Endothelial cell (in vitro differentiated cells): ENCODE data around the gene DOHH. TPM values are rescaled to one million over a fixed set of nuclear protein-coding genes. Genes with fewer than 3 reads are reported as not detected.
A peak's percentile ranks its signal among the peaks of the same experiment; 100 is the strongest.

Source experiments
- DNase-seq: peaks from one replicate; pipeline ENCODE4 v3.0.0; 2021; ENCODE audit warnings: low spot score
- H3K27ac Mint-ChIP-seq: one replicate; pipeline ENCODE4 v1.8.0; 2021; ENCODE audit warnings: mixed read lengths, inconsistent platforms; ENCODE audit not compliant: unreplicated experiment
- H3K27me3 Mint-ChIP-seq: one replicate; pipeline ENCODE4 v1.8.0; 2021; ENCODE audit warnings: mild to moderate bottlenecking, moderate library complexity, mixed read lengths, inconsistent platforms; ENCODE audit not compliant: unreplicated experiment
- H3K36me3 Mint-ChIP-seq: one replicate; pipeline ENCODE4 v1.8.0; 2021; ENCODE audit warnings: mild to moderate bottlenecking, low read depth, mixed read lengths, inconsistent platforms; ENCODE audit not compliant: unreplicated experiment
- H3K4me1 Mint-ChIP-seq: one replicate; pipeline ENCODE4 v1.8.0; 2021; ENCODE audit warnings: mild to moderate bottlenecking, mixed read lengths, inconsistent platforms; ENCODE audit not compliant: unreplicated experiment
- H3K4me3 Mint-ChIP-seq: one replicate; pipeline ENCODE4 v1.8.0; 2021; ENCODE audit warnings: mild to moderate bottlenecking, mixed read lengths, inconsistent platforms; ENCODE audit not compliant: unreplicated experiment
- H3K9me3 Mint-ChIP-seq: one replicate; pipeline ENCODE4 v1.8.0; 2021; ENCODE audit warnings: mixed read lengths, inconsistent platforms; ENCODE audit not compliant: unreplicated experiment
- long read RNA-seq: library from polyadenylated mRNA; unstranded; transcript quantifications from one replicate; pipeline ENCODE4 v2.0.0, GENCODE V29; 2020; ENCODE audit not compliant: unreplicated experiment
- total RNA-seq: library from RNA; stranded (reverse); fragmentation: NEBNext Ultra II Directional; extraction: Animal tissue kit (Norgen Biotek cat#: 25700); gene quantifications from one replicate; pipeline ENCODE4 v1.2.1, GENCODE V29; 2021; ENCODE audit not compliant: unreplicated experiment
- TF ChIP-seq, protein P1 (sequence below): fragments of 200-600 bp; sonication (generic); IDR thresholded peaks from one replicate; pipeline ENCODE4 v1.5.0; 2021; ENCODE audit warnings: antibody characterized with exemption; ENCODE audit not compliant: unreplicated experiment

The DOHH gene, protein sequence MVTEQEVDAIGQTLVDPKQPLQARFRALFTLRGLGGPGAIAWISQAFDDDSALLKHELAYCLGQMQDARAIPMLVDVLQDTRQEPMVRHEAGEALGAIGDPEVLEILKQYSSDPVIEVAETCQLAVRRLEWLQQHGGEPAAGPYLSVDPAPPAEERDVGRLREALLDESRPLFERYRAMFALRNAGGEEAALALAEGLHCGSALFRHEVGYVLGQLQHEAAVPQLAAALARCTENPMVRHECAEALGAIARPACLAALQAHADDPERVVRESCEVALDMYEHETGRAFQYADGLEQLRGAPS
- 8.7 TPM for total RNA-seq
- long read RNA-seq, transcript DOHH-201 (5 exons, 2,031 nt), result major isoform, 15 of 16 reads
- long read RNA-seq, partial matches to known transcripts, result 0 of 16 reads
- long read RNA-seq, other reads (novel, unspliced or antisense), result 1 of 16 reads

DNA sequence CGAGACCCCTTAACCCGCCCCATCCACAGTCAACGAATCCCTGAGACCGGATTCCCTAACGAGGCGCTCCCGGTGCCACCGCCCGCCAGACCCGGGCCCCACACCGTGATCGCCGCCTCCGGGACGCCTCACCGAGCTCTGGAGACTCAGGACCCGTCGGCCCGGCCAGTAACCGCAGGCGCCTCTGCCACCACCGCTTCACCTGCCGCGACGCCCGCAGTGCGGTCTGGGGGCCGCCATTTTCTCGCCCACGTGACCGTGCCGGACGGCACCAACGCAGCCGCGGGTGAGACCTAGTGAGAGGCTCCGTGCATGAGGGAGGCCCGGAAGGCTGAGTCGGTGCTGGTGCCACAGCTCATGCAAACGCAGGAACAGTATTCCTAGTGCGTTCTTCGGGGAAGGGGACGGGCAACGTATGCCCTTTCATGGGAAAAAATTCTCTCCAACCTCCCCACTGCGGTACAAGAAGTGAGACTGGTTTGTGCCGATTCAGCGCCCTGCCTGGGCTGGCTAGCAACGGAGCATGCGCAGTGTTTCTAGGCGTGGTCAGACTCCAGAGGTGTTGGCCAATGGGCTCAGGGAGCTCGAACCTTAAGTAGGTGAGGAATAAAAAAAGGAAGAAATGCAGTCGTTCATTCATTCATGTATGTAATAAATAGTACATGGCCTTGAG is at the start of gene DOHH:
TSS of gene DOHH (minus strand) at position 246 of the 673 bp plus-strand sequence. CDS start 3,860 bp downstream, outside the sequence.
- peak; percentile 87 for DNase-seq
- Mint-ChIP-seq H3K27ac (peak within 1 kb of the TSS; percentile 98), H3K9me3 (no peaks in the 10 kb centered on the region), H3K27me3 (peaks cover 7% of the 10 kb centered on the region), H3K4me1 (peaks cover 11% of the 10 kb centered on the region), H3K36me3 (peaks cover 4% of the 10 kb centered on the region), H3K4me3 (peak within 1 kb of the TSS; percentile 98)
- TF ChIP-seq, protein P1, sequence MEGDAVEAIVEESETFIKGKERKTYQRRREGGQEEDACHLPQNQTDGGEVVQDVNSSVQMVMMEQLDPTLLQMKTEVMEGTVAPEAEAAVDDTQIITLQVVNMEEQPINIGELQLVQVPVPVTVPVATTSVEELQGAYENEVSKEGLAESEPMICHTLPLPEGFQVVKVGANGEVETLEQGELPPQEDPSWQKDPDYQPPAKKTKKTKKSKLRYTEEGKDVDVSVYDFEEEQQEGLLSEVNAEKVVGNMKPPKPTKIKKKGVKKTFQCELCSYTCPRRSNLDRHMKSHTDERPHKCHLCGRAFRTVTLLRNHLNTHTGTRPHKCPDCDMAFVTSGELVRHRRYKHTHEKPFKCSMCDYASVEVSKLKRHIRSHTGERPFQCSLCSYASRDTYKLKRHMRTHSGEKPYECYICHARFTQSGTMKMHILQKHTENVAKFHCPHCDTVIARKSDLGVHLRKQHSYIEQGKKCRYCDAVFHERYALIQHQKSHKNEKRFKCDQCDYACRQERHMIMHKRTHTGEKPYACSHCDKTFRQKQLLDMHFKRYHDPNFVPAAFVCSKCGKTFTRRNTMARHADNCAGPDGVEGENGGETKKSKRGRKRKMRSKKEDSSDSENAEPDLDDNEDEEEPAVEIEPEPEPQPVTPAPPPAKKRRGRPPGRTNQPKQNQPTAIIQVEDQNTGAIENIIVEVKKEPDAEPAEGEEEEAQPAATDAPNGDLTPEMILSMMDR, result no peak

DNA sequence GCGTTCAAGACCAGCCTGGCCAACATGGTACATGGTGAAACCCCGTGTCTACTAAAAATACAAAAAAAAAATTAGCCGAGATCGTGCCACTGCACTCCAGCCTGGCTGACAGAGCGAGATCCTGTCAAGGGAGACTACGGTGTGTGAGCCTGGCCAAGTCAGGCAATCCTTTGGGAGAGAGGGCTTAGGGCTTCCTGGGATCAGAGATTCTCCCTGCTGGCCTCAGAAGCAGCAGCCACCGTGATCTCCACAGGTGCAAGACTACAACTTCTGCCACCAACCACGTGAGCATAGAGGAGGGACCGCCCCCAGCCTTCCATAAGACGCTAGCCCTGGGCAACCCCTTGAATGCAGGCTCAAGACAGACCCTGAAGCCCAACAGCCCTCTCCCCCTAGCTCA is 49.3 kb upstream of the DOHH start:
- TF ChIP-seq, protein P1, result no peak
- Mint-ChIP-seq H3K9me3 (no peaks in the 10 kb centered on the region), H3K27ac (no peak overlapping the region), H3K4me1 (peaks cover 9% of the 10 kb centered on the region), H3K27me3 (peaks cover 10% of the 10 kb centered on the region), H3K36me3 (peaks cover 5% of the 10 kb centered on the region), H3K4me3 (no peak overlapping the region)
- DNase-seq, result no peak

DNA sequence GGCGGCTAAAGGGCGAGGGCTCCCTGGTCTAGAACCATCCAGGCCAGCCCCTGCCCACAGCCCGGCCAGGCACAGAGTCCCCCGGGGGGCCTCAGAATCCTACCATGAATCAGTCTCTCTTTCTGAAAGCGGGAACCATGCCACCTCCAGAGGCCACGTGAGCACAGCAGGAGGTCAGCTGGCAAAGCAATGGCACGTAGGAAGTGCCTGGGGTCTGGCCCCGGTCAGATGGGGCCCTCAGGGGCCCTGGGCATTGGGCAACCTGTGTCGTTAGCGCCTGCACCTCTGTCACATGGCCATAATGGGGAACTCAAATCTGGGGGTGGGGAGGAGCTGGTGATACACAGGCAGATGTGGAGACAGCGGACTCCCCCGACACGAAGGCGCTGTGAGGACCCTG is 48.1 kb upstream of the DOHH start:
- H3K36me3 Mint-ChIP-seq, result peaks cover 5% of the 10 kb centered on the region
- no peak overlapping the region for H3K4me3 Mint-ChIP-seq
- H3K4me1 Mint-ChIP-seq, result peaks cover 4% of the 10 kb centered on the region
- H3K9me3 Mint-ChIP-seq, result no peaks in the 10 kb centered on the region
- H3K27me3 Mint-ChIP-seq, result peaks cover 10% of the 10 kb centered on the region
- TF ChIP-seq, protein P1, result no peak
- no peak for DNase-seq
- no peak overlapping the region for H3K27ac Mint-ChIP-seq

DNA sequence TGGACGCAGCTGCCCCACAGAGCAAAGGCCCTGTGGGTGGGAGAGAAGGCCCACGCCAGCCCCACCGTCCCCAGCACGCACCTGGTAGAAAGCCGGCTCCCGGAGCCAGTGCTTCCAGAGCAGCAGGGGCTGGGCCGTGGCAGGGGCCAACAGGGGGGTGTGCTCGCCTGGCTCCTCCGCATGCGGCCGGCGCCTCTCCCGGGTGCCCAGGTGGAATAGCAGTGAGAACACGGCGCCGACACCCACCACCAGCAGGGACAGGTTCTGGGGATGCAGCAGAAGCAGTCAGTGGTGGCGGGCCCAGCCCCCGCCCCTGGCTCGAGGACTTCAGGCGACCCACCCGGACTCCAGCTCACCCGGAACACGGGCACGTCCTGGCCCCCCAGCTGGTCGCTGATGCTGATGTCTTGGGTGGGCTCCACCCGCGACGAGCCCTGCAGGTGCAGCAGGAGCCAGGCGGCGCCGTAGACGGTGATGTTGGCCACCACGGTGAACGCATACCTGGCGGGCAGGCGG is 47.4 kb upstream of the DOHH start:
- H3K27ac Mint-ChIP-seq, result no peak overlapping the region
- H3K4me3 Mint-ChIP-seq, result no peak overlapping the region

More for the DNA sequence above, 47.4 kb upstream of the DOHH start:
- Mint-ChIP-seq H3K9me3 (no peaks in the 10 kb centered on the region), H3K4me1 (peaks cover 4% of the 10 kb centered on the region), H3K36me3 (peaks cover 5% of the 10 kb centered on the region), H3K27me3 (peaks cover 10% of the 10 kb centered on the region)
- TF ChIP-seq, protein P1, result no peak
- no peak for DNase-seq
